Measurements from ENCODE around the gene KCTD7.
A peak's percentile ranks its signal among the peaks of the same experiment; 100 is the strongest.
"Not testable (repeated sequence)": the region's sequence is repeated elsewhere in the genome, so short reads cannot be mapped to it uniquely, and the experiment has no call there.

KCTD7 gene

DNA sequence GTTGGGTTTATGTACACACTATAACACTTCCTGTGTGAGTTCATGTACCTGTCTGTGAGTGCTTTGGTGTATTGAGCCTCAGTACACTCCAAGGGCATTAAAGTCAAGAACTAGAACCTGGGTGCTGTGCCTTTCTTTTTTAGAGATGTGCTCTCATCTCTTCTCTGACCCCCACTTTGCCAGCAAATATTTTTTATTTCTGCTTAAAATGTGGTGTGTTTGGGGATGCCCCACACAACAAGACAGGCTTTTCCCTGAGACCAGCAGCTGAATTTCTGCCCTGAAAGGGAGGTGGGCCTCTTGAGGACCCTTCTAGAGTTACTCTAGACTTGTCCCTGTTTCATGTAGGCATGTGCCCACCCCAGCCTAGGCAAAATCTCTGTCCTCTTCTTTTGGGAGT lies 14.3 kb downstream of the KCTD7 start:
- Histone ChIP-seq H3K4me1 (no peaks in the 10 kb centered on the region), H3K27me3 (no peaks in the 10 kb centered on the region), H3K9me3 (no peaks in the 10 kb centered on the region), H3K4me3 (ENCODE audit: low read depth, low read length) (no peak overlapping the region), H3K36me3 (no peaks in the 10 kb centered on the region)
- no peak for DNase-seq
- TF ChIP-seq CTCF (IDR thresholded peaks at IDR 0.05; ENCODE audit: low read depth, low read length): no peak

DNA sequence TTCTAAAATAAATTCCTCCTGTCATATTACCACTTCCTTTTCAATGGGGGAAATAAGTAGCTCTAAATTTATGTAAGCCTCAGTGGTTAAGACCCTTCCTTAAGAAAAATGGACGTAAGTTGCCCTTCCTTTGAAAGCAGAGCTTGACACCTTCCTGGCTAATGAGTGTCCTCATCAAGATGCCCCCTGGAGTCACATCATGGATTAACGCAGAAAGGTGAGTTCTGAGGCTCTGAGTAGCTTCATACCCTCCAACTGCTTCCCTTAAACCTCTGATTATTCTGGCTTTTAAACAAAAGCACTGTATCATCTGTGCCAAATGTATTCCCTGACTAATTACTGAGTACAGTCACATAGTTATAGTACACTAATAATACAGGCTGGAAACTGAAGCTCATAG lies 14.7 kb downstream of the KCTD7 start:
- no peak for TF ChIP-seq CTCF (IDR thresholded peaks at IDR 0.05; ENCODE audit: low read depth, low read length)
- Histone ChIP-seq H3K36me3 (no peaks in the 10 kb centered on the region), H3K4me3 (ENCODE audit: low read depth, low read length) (no peak overlapping the region), H3K9me3 (no peaks in the 10 kb centered on the region), H3K4me1 (no peaks in the 10 kb centered on the region), H3K27me3 (no peaks in the 10 kb centered on the region)
- no peak for DNase-seq

- not testable (repeated sequence) for H3K36me3 ChIP-seq; H3K4me3 ChIP-seq (ENCODE audit: low read depth, low read length); DNase-seq; H3K9me3 ChIP-seq; H3K27me3 ChIP-seq; H3K4me1 ChIP-seq
Observed at GRCh38 chr7:66651026-66651425, 22.3 kb downstream of the KCTD7 start.

DNA sequence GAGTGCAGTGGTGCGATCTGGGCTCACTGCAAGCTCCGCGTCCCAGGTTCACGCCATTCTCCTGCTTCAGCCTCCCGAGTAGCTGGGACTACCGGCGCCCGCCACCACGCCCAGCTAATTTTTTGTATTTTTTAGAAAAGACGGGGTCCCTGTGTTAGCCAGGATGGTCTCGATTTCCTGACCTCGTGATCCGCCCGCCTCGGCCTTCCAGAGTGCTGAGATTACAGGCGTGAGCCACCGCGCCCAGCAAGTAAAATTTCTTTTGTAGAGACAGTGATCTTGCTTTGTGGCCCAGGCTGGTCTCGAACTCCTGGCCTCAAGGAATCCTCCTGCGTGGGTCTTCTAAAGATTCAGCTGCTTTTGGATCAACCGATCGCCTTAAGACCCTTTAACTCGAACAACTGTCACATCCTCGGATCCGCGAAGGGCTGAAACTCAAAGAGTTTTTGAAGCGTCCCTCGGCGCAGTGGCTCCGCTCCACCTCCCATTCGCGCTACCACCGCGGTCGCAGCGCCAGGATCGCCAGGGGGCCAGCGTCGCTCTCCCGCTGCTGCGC lies 25.1 kb downstream of the KCTD7 start:
- H3K4me1 ChIP-seq, H3K9me3 ChIP-seq, DNase-seq, H3K36me3 ChIP-seq, H3K27me3 ChIP-seq: not testable (repeated sequence)
- H3K4me3 ChIP-seq (ENCODE audit: low read depth, low read length): peak overlapping the region; percentile 71
- TF ChIP-seq CTCF (IDR thresholded peaks at IDR 0.05; ENCODE audit: low read depth, low read length): 0 out of 2 replicates have a peak, but pooled peaks have one; percentile 37

- TF ChIP-seq CTCF (IDR thresholded peaks at IDR 0.05; ENCODE audit: low read depth, low read length): no peak; the same call in 1 of the 2 replicates
- Histone ChIP-seq H3K4me3 (ENCODE audit: low read depth, low read length) (peak overlapping the region; percentile 71), H3K9me3 (no peaks in the 10 kb centered on the region), H3K27me3 (no peaks in the 10 kb centered on the region), H3K4me1 (no peaks in the 10 kb centered on the region), H3K36me3 (no peaks in the 10 kb centered on the region)
- DNase-seq: peak; percentile 99
Observed at GRCh38 chr7:66654275-66655112, 25.8 kb downstream of the KCTD7 start.

DNA sequence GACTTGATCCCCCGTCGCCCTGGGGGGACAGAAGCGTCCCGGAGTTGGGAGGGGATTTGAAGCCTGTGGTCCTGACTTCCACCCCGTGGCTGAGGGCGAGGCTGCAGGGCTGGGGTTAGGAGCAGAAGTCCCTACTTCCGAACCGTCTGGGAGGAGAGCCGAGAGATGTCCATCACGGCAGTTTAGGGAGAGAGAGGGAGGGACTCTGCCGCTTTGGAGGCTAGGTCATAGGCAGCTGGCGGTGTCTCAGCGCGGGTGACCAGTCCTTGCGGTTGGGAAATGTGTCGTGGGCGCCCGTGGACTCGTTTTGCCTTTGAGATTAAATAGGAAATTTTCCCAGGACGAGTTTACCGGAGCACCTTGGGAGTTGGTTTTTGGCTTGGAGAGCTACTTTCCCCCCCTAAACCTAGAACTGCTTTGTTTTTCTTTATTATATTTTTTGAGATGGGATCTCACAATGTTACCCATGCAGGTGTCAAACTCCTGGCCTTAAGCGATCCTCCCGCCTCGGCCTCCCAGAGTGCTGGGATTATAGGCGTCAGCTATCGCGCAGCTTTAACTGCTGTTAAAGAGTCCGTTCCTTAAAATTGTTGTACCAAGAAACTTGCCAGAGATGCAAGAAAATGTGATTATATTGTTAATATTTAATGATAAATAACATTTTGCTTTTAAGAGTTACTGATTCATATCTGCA lies 26.6 kb downstream of the KCTD7 start:
- peak overlapping the region; percentile 71 for H3K4me3 ChIP-seq (ENCODE audit: low read depth, low read length)
- not testable (repeated sequence) for H3K36me3 ChIP-seq, H3K27me3 ChIP-seq, H3K4me1 ChIP-seq, H3K9me3 ChIP-seq
- DNase-seq: peak; percentile 56

DNA sequence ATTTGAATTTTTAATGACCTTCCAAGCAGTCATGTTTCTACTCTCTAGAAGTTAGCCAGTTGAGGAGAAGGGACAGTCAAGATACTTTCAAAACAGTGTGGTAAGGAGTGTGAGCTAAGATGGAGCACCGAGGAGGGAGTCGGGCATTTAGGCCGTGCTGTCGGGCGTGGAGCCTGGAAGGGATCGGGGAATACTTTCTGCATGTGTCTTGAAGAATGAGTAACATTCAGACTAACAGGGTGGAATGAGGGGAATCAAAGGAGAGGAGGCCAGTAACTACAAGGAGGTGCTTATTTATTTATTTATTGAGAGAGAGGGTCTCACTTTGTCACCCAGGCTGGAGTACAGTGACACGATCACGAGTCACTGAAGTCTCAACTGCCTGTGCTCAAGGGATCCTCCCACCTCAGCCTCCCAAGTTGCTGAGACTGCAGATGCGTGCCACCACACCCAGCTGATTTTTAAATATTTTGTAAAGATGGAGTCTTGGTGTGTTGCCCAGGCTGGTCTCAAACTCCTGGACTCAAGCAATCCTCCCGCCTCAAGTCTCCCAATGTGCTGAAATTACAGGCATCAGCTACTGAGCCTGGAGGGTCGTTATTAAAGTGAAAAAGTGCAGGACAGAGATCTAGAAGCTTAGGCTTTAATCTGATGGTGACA lies 27.3 kb downstream of the KCTD7 start:
- H3K4me3 ChIP-seq (ENCODE audit: low read depth, low read length); H3K4me1 ChIP-seq; H3K27me3 ChIP-seq; DNase-seq; H3K9me3 ChIP-seq; H3K36me3 ChIP-seq: not testable (repeated sequence)

Measured in BE2C (cell line).